SK-N-MC (cell line): ENCODE data around the gene ABCB8.

ENCODE experiments used
- EZH2 ChIP-seq: fragments of 200-600 bp; sonication (generic); IDR thresholded peaks from one replicate; pipeline ENCODE4 v1.6.1; 2017; ENCODE audit warnings: antibody characterized with exemption
- POLR2AphosphoS5 ChIP-seq: IDR thresholded peaks from 2 replicates; pipeline ENCODE4 v1.6.1; 2012; ENCODE audit warnings: mild to moderate bottlenecking, low read depth, low read length, borderline replicate concordance

DNA sequence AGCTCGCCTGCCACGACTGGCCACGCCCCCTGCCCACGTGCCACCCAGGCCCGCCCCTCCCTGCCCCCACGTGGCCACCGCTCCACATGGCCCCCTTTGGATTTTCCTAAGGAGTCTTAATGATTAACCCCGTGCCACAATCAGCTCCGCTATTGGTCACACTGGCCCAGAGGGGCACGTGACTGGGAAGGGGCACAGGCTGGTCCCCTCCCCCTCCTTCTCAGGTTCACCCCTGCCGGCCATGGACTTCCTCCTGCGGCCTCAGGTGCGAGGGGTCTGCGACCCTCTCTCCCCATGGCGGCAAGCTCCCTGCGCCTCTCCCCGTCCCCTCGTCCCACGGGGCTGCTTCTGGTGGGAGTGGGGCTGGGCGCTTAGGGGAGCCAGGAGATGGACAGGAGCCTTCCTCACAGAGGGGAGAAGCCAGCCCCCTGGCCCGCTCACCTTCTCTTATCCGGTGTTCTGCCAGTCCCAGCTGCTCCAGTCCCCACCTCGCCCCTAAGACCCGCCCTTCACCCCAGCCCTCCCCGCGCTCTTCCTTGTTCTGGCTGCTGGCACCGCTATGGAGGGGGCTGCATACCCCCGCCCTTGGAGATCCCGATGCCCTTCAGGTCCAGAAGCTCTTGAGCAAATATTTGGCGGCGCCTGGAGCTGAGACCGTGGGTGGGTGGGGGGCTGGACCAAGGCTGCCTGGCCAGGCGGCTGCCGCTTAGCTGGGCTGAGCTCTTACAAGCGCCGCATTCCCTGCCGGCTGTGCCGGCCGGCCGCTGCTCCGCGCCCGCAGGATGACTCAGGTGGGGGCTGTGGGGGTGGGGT lies 34.4 kb downstream of the ABCB8 start:
- TF ChIP-seq EZH2, result no peak
- 0 out of 2 replicates have a peak, but pooled peaks have one; percentile 37 for TF ChIP-seq POLR2AphosphoS5
